PC-3 (cell line): ENCODE results near the gene LEPR. TPM values are rescaled to one million over a fixed set of nuclear protein-coding genes. Genes with fewer than 3 reads are reported as not detected.
A peak's percentile ranks its signal among the peaks of the same experiment; 100 is the strongest.

ENCODE experiments used
- ATAC-seq: fragments of 200-7000 bp; cut with Tn5 transposase; 2 replicates; pipeline ENCODE4 v1.9.1; 2020; ENCODE audit warnings: mild to moderate bottlenecking, moderate library complexity
- BruUV-seq: library from RNA; stranded (reverse); fragments of 400-500 nt; replicated peaks from 2 replicates; lab custom pipeline; 2021; lab: Mats Ljungman, UMichigan
- CTCF ChIA-PET: fragments of 300-600 bp; sonication (Branson Sonifier 250); formaldehyde crosslinking; loops from one replicate; lab custom pipeline; 2022; ENCODE audit warnings: antibody characterized with exemption; lab: Charles Lee
- POLR2A ChIA-PET: fragments of 300-600 bp; sonication (Branson Sonifier 250); formaldehyde crosslinking; loops from one replicate; lab custom pipeline; 2022; ENCODE audit warnings: antibody characterized with exemption; ENCODE audit not compliant: unreplicated experiment; lab: Charles Lee
- DNase-seq: peaks from one replicate; pipeline ENCODE4 v3.0.0-alpha.2; 2015
- H2AFZ ChIP-seq: fragments of 300-600 bp; sonication (generic); 2 replicates; pipeline ENCODE4 v1.6.0; 2016; ENCODE audit warnings: antibody characterized with exemption, low read length
- H3F3A ChIP-seq: fragments of 300-600 bp; sonication (generic); one replicate; pipeline ENCODE4 v1.6.0; 2017; ENCODE audit warnings: antibody characterized with exemption, low read length, control low read depth, mild to moderate bottlenecking; ENCODE audit not compliant: unreplicated experiment
- H3K27ac ChIP-seq: fragments of 300-600 bp; sonication (generic); 2 replicates; pipeline ENCODE4 v1.5.1; 2016; ENCODE audit warnings: mild to moderate bottlenecking, low read length
- H3K27me3 ChIP-seq: fragments of 300-600 bp; sonication (generic); 2 replicates; pipeline ENCODE4 v1.6.1; 2016; ENCODE audit warnings: low read length, mixed read lengths
- H3K36me3 ChIP-seq: fragments of 300-600 bp; sonication (generic); 2 replicates; pipeline ENCODE4 v1.6.1; 2016; ENCODE audit warnings: low read depth, mixed run types, low read length, mixed read lengths
- H3K4me1 ChIP-seq: fragments of 300-600 bp; sonication (generic); 2 replicates; pipeline ENCODE4 v1.5.1; 2016; ENCODE audit warnings: low read length; ENCODE audit not compliant: insufficient read depth
- H3K4me2 ChIP-seq: fragments of 300-600 bp; sonication (generic); 2 replicates; pipeline ENCODE4 v1.6.0; 2016; ENCODE audit warnings: low read length
- H3K4me3 ChIP-seq: fragments of 300-600 bp; sonication (generic); 2 replicates; pipeline ENCODE4 v1.5.1; 2016; ENCODE audit warnings: mild to moderate bottlenecking, low read length, mixed read lengths
- H3K79me2 ChIP-seq: fragments of 300-600 bp; sonication (generic); 2 replicates; pipeline ENCODE4 v1.6.1; 2017; ENCODE audit warnings: low read length, mixed read lengths
- H3K9ac ChIP-seq: fragments of 300-600 bp; sonication (generic); 2 replicates; pipeline ENCODE4 v1.6.0; 2016; ENCODE audit warnings: mild to moderate bottlenecking, low read length
- H3K9me2 ChIP-seq: fragments of 300-600 bp; sonication (generic); replicated peaks from 2 replicates; pipeline ENCODE4 v1.6.1; 2016; ENCODE audit warnings: mixed run types, low read length, mixed read lengths
- H3K9me3 ChIP-seq: fragments of 300-600 bp; sonication (generic); 2 replicates; pipeline ENCODE4 v1.6.1; 2016; ENCODE audit warnings: low read length, mixed read lengths
- H4K20me1 ChIP-seq: fragments of 300-600 bp; sonication (generic); 2 replicates; pipeline ENCODE4 v1.6.1; 2016; ENCODE audit warnings: low read length, mixed read lengths
- CTCF ChIP-seq: fragments of 300-600 bp; sonication (generic); conservative IDR thresholded peaks from 2 replicates; pipeline ENCODE4 v1.5.1; 2017; ENCODE audit warnings: antibody characterized with exemption, low read depth, mild to moderate bottlenecking, low read length
- EZH2 ChIP-seq: fragments of 300-600 bp; sonication (generic); IDR thresholded peaks from one replicate; pipeline ENCODE4 v1.6.1; 2017; ENCODE audit warnings: antibody characterized with exemption, mild to moderate bottlenecking, low read length; ENCODE audit not compliant: unreplicated experiment
- EZH2phosphoT487 ChIP-seq: fragments of 300-600 bp; sonication (generic); IDR thresholded peaks from 2 replicates; pipeline ENCODE4 v1.6.1; 2018; ENCODE audit warnings: mild to moderate bottlenecking, antibody characterized with exemption, low read length, borderline replicate concordance
- intact Hi-C: fragments of 100-400 bp; cut with micrococcal nuclease; formaldehyde crosslinking; loops from 2 replicates; pipeline ENCODE4 v1.9.0; 2023
- total RNA-seq: library from RNA; depleted of rRNA; stranded (reverse); fragments of >200 nt; gene quantifications from 2 replicates; pipeline ENCODE4 v1.2.3, GENCODE V29; 2014

The LEPR gene
- total RNA-seq, 1 experiment from 2014 or later = not detected

GRCh38 chr1:65393347-65393746 lies 27.1 kb upstream of the LEPR start:
- Histone ChIP-seq H3K36me3 (no peaks in the 10 kb centered on the region), H4K20me1 (no peaks in the 10 kb centered on the region), H3K9ac (no peak overlapping the region), H3K9me2 (no peaks in the 10 kb centered on the region), H3K4me3 (no peak overlapping the region), H3F3A (peaks cover 4% of the 10 kb centered on the region), H2AFZ (no peak overlapping the region), H3K27me3 (no peaks in the 10 kb centered on the region), H3K27ac (no peak overlapping the region), H3K79me2 (no peaks in the 10 kb centered on the region), H3K4me2 (peak overlapping the region; percentile 11; the same call in 1 of the 2 replicates), H3K9me3 (no peaks in the 10 kb centered on the region), H3K4me1 (peaks cover 20% of the 10 kb centered on the region)
- ATAC-seq = peak; percentile 84
- BruUV-seq = no TSS peak
- intact Hi-C loops = no loop called here
- peak; percentile 83 for DNase-seq
- TF ChIP-seq CTCF (no peak), EZH2phosphoT487 (no peak), EZH2 (no peak)
- POLR2A ChIA-PET = no interaction called here
- CTCF ChIA-PET = no interaction called here

- intact Hi-C loops = no loop called here
- Histone ChIP-seq H3K27ac (no peak overlapping the region), H3K27me3 (no peaks in the 10 kb centered on the region), H3K4me1 (peaks cover 20% of the 10 kb centered on the region), H3K9me2 (no peaks in the 10 kb centered on the region), H3K9me3 (no peaks in the 10 kb centered on the region), H3K9ac (no peak overlapping the region), H3K36me3 (no peaks in the 10 kb centered on the region), H3K4me2 (0 out of 2 replicates have a peak overlapping the region, but pooled peaks have one; percentile 11), H2AFZ (no peak overlapping the region), H4K20me1 (no peaks in the 10 kb centered on the region), H3K4me3 (no peak overlapping the region), H3K79me2 (no peaks in the 10 kb centered on the region), H3F3A (peaks cover 4% of the 10 kb centered on the region)
- CTCF ChIA-PET = no interaction called here
- TF ChIP-seq CTCF (no peak), EZH2 (no peak), EZH2phosphoT487 (no peak)
- no peak for DNase-seq
- no peak for ATAC-seq
- POLR2A ChIA-PET = no interaction called here
- BruUV-seq = no TSS peak
Measured at GRCh38 chr1:65393928-65394327, 26.5 kb upstream of the LEPR start.

- Histone ChIP-seq H3K4me3 (no peak overlapping the region), H3K27me3 (no peaks in the 10 kb centered on the region), H3K4me1 (peaks cover 20% of the 10 kb centered on the region), H3K36me3 (no peaks in the 10 kb centered on the region), H3F3A (peaks cover 4% of the 10 kb centered on the region), H3K9me3 (no peaks in the 10 kb centered on the region), H2AFZ (no peak overlapping the region), H3K27ac (no peak overlapping the region), H3K79me2 (no peaks in the 10 kb centered on the region), H3K9me2 (no peaks in the 10 kb centered on the region), H3K4me2 (no peak overlapping the region), H4K20me1 (no peaks in the 10 kb centered on the region), H3K9ac (no peak overlapping the region)
- ATAC-seq = no peak
- CTCF ChIA-PET = no interaction called here
- no peak for TF ChIP-seq CTCF
- no peak for TF ChIP-seq EZH2
- TF ChIP-seq EZH2phosphoT487 = no peak
- no TSS peak for BruUV-seq
- DNase-seq = peak; percentile 13
- intact Hi-C loops = no loop called here
- POLR2A ChIA-PET = no interaction called here
Measured at GRCh38 chr1:65395887-65396612, 24.4 kb upstream of the LEPR start.
